Fibroblast of villous mesenchyme (primary cell): Measurements from ENCODE around the gene NOP9. TPM values are rescaled to one million over a fixed set of nuclear protein-coding genes. Genes with fewer than 3 reads are reported as not detected.
"Not testable (repeated sequence)": the region's sequence is repeated elsewhere in the genome, so short reads cannot be mapped to it uniquely, and the experiment has no call there.

Source experiments
- DNase-seq: peaks from one replicate; pipeline ENCODE4 v3.0.0-alpha.2; 2010; ENCODE audit warnings: low read depth
- H3K4me3 ChIP-seq: 2 replicates; pipeline ENCODE4 v1.5.1; 2011; ENCODE audit warnings: low read depth, mild to moderate bottlenecking, low read length
- total RNA-seq: library from RNA; depleted of rRNA; stranded (reverse); fragments of >200 nt; gene quantifications from 2 replicates; pipeline ENCODE4 v1.2.3, GENCODE V29; 2012
- TF ChIP-seq, protein P1 (sequence below): IDR thresholded peaks from 2 replicates; pipeline ENCODE4 v1.5.1; 2012; ENCODE audit warnings: low read depth, mild to moderate bottlenecking, low read length; ENCODE audit not compliant: insufficient read depth

Gene NOP9
- total RNA-seq, 1 donor = 29.4 TPM

DNA sequence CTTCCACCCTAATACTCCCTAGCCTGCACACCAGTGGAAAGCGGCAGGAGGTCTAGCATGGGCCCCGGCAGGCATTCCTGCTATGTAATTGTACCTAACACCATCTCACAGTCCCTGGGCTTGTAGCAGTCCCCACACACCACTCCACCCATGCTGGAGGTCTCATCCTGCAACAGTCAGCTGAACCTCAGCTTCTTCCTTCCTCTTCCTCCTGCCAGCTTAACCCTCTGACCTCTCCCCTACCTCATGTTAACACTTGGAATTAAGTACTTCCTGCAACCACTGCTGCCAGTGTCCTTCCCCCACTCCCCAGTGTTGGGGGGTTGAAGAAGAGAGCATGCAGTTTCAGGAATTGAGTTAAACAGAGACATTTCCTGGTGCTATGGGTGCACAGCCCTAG, 27.7 kb downstream of the NOP9 start:
- H3K4me3 ChIP-seq = no peak overlapping the region
- TF ChIP-seq, protein P1, sequence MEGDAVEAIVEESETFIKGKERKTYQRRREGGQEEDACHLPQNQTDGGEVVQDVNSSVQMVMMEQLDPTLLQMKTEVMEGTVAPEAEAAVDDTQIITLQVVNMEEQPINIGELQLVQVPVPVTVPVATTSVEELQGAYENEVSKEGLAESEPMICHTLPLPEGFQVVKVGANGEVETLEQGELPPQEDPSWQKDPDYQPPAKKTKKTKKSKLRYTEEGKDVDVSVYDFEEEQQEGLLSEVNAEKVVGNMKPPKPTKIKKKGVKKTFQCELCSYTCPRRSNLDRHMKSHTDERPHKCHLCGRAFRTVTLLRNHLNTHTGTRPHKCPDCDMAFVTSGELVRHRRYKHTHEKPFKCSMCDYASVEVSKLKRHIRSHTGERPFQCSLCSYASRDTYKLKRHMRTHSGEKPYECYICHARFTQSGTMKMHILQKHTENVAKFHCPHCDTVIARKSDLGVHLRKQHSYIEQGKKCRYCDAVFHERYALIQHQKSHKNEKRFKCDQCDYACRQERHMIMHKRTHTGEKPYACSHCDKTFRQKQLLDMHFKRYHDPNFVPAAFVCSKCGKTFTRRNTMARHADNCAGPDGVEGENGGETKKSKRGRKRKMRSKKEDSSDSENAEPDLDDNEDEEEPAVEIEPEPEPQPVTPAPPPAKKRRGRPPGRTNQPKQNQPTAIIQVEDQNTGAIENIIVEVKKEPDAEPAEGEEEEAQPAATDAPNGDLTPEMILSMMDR = no peak

DNA sequence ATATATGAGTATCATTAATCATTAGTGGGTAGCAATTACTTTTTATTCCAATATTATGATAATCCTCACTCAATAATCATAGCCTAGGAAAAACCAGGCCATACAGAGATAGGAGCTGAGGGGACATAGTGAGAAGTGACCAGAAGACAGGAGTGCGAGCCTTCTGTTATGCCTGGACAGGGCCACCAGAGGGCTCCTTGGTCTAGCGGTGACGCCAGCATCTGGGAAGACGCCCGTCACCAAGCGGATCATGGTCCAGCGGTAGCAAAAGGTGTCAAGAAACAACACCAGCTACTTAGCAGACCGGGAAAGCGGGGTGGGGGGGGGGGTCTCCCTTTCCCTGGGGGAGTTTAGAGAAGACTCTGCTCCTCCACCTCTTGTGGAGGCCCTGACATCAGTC, 28.3 kb downstream of the NOP9 start:
- TF ChIP-seq, protein P1 = peak; percentile 42
- not testable (repeated sequence) for DNase-seq, H3K4me3 ChIP-seq

More for the DNA sequence above, 27.7 kb downstream of the NOP9 start:
- no peak for DNase-seq

DNA sequence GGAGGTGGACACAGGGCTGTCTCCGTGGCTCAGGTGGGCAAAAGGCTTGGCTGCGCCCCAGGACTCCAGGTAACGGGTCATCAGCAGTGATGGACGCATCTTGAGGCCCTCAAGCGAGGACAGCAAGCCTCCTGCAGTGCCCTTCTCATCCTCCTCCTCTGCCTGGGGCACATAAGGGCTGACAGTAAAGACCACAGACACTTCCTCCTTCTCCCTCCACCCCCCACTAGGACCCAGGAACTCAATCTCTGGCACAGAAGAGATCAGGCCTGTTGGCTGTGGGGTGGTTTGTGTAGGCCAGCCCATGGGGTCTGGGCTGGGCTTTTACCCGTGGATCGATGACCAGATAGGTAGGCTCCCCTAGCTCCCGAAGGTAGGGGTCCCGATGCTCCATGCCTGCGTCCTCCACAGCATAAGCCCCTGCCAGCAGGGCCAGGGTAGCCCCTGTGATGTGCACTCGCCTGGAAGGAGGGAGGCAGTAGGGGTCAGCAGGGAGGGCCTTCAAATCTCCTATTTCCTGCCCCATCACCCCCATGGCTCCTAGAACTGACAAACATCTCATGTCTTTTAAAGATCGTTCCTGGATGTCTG, 29.5 kb downstream of the NOP9 start:
- TF ChIP-seq, protein P1 = no peak
- H3K4me3 ChIP-seq = no peak overlapping the region
- no peak for DNase-seq

DNA sequence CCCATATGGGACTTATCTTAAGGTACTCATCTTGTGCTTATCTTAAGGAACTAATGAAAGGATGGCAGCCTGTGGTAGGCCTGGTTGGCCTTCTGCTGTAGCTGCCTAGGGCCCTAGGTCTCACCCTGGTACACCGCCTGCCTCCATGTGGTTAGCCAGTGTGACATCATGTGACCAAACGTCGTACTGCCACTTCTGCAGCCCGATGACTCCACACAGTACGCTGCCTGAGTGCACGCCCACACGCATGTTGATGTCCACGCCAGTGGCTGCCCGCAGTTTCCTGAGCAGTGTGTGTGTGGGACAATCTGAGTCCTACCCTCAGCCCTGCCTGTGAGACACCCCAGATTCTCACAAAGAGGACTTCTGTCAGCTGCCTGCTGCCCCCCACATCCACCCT, 30.1 kb downstream of the NOP9 start:
- H3K4me3 ChIP-seq = no peak overlapping the region
- DNase-seq = no peak
- TF ChIP-seq, protein P1 = no peak

DNA sequence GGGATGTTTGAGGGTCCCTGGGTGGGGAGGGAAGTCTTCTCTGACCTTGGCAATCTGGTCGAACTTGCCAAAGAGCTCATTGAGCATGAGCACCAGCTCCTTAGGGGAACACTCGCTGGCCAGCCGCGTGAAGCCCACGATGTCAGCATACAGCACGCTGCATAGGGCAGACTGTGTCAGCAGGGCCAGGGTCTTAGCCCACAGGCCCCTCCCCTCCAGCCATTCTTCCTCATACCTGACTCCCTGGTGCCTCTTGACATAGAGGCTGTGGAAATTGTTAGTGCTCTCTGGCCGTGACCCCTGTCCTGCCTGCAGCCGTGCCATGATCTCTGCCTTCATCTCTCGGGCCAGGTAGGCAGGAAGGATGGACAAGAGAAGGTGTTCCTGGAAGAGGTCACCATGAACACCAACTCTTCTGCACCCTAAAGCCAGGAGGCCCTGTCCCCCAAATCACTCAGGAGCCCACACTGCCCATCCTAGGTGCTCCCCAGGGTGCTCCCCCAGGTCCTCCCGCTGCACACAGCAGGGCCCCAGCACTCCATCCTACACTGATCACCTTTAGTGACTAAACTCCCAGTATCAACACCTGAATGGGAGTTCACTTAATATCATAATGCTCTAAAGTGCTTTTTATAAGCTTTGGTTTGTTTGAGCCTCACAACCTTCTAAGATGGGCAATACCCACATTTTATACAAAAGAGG, 31.5 kb downstream of the NOP9 start:
- DNase-seq = no peak
- TF ChIP-seq, protein P1 = no peak
- no peak overlapping the region for H3K4me3 ChIP-seq

DNA sequence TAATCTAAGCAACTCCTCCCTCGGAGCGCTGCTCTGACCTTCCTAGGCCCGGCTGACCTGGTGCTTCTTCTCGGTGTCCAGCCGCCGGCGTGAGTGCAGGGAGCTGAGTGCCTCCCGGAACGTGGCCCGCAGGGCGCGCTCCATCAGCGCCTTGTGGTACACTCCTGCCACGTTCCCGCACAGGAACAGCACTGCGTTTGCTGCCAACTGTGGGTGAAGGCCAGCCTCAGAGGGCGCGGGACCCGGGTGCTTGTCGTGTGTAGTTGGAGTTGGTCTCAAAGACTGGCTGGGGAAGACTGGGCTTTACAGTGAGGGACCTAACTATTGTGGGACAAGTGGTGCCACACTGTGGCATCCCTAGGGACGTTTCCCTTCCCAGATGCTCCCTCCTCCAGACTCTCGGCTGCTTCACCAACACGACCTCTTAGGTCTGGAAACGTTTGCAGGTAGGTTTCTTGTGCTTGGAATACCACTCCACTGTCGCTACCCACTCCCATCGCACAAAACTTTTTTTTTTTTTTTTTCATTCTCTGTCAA, 32.1 kb downstream of the NOP9 start:
- no peak for DNase-seq
- no peak overlapping the region for H3K4me3 ChIP-seq
- TF ChIP-seq, protein P1 = no peak
